AG09319 (cell line): ENCODE results near the gene EHBP1.

Source experiments
- DNase-seq: peaks from one replicate; pipeline ENCODE4 v3.0.0-alpha.2; 2010; ENCODE audit warnings: low read depth; ENCODE audit errors: extremely low read depth
- TF ChIP-seq, protein P1 (sequence below): IDR thresholded peaks from 2 replicates; pipeline ENCODE4 v1.5.1; 2011; ENCODE audit warnings: low read depth, mild to moderate bottlenecking, inconsistent platforms, low read length, moderate library complexity

EHBP1 gene

DNA sequence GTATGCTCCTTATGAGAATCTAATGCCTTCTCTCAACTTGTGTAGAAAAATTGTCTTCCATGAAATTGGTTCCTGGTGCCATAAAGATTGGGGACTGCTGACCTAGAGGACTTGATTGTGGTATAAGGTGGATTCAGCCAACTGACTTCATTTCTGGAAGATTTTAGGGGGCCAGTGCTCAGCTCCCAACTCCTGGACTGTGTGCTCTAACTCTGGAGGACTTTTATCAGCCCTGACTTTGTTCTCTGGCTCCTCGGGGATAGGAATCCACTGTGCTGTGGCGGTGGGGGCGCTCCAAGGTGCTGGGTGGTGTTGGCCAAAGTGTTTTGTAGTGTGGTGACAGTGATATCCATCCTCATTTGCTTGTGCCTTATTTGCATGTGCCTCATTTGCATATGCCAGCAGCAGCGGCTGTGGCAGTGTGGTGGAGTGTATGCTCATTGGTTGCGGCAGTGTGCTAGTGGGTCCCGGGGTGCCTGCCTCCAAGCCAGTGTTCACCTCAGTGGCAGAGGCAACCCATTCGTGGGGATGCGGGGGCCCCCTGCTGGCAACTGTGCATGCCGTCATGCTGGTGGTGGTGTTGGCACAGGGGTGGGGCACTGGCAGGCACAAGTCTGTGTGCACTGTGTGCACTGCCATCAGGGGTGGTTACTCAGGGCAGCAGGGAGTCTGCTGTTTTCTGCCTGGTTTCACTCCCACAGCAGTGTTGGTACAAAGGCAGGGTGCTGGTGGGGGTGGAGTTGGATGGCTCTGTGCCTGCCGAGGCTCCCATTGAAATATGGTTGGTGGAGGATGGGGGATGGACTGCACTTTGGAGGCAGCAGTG lies 19.6 kb downstream of the EHBP1 start:
- TF ChIP-seq, protein P1, sequence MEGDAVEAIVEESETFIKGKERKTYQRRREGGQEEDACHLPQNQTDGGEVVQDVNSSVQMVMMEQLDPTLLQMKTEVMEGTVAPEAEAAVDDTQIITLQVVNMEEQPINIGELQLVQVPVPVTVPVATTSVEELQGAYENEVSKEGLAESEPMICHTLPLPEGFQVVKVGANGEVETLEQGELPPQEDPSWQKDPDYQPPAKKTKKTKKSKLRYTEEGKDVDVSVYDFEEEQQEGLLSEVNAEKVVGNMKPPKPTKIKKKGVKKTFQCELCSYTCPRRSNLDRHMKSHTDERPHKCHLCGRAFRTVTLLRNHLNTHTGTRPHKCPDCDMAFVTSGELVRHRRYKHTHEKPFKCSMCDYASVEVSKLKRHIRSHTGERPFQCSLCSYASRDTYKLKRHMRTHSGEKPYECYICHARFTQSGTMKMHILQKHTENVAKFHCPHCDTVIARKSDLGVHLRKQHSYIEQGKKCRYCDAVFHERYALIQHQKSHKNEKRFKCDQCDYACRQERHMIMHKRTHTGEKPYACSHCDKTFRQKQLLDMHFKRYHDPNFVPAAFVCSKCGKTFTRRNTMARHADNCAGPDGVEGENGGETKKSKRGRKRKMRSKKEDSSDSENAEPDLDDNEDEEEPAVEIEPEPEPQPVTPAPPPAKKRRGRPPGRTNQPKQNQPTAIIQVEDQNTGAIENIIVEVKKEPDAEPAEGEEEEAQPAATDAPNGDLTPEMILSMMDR: no peak
- no peak for DNase-seq

DNA sequence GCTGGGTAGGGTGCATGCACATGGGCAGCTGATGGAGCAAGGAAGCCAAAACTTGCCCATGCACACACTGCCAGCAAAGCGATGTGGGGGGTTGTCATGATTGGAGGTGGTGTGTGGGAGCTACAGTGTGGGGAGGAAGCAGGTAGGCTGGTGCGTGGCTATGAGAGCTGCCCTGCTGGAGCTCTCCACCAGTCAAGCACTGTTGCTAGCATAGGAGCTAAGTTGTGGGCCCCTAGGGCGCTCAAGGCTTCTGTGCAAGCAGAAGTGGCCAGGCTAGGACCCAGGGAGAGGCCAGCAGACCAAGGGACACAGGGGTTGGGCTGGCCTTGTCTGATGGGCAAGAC lies 20.2 kb downstream of the EHBP1 start:
- TF ChIP-seq, protein P1: no peak
- no peak for DNase-seq

DNA sequence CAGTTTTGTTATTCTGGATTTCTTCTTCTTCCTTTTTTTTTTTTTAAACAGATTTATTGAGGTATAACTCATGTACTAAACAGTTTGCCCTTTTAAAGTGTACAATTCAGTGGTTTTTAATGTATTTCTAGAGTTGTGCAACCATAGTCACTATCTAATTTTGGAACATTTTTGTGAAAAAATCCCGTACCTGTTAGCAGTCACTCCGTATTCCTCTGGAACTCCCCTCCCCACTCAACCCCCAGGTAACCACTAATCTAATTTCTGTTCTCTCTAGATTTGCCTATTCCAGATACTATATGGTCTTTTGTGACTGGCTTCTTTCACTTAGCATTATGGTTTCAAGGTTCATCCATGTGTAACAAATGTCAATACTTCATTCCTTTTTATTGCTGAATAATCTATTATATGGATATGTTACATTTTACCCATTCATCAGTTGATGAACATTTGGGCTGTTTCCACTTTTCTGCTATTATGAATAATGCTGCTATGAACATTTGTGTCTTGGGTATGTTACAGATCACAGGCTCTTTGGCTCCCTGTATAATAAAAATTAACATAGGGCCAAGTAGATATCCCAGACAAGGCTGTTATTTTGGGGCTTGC lies 21.9 kb downstream of the EHBP1 start:
- DNase-seq: no peak
- TF ChIP-seq, protein P1: no peak

DNA sequence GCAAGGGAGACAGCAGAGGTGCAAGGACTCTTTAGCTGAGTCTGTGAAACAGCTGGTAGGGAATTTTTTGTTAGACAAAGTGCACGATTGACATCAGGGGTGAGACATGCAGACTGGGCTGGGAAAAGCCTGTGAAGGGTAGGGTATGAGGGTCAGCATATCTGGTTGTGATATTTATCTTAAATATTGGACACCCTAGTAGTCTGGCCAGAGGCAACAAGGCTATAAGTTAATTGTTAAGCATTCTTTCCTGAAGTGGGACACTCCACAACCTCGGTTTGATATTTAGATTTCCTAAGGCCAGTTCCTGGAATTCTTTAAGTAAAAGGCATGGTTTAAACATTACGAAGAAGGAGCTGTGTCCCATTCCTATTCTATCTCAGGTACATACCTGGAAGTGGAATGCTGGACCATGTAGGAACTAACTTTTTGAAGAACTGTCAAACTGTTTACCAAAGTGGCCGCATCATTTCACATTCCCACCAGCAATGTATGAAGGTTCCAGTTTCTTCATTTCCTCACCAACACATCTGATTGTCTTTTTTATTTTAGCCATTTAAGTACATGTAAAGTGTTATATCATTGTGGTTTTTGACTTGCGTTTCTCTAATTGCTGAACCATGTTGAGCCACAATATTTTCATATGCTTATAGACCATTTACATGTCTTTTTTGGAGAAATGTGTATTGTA lies 22.5 kb downstream of the EHBP1 start:
- TF ChIP-seq, protein P1: no peak
- no peak for DNase-seq

DNA sequence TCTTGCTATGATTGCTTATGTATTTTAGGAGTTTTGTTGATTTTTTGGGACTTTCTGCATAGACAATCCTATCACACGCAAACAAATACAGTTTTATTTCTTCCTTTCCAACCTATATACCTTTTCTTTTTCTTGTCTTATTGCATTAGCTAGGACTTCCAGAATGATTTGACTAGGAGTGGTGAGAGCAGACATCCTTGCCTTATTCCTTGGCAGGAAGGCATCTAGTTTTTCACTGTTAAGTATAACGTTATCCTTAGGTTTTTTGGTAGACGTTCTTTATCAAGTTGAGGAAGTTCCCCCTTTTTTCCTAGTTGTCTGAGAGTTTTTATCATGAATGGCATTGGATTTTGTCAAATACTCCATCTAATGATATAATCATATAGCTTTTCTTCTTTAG lies 25.8 kb downstream of the EHBP1 start:
- TF ChIP-seq, protein P1: no peak
- DNase-seq: no peak

DNA sequence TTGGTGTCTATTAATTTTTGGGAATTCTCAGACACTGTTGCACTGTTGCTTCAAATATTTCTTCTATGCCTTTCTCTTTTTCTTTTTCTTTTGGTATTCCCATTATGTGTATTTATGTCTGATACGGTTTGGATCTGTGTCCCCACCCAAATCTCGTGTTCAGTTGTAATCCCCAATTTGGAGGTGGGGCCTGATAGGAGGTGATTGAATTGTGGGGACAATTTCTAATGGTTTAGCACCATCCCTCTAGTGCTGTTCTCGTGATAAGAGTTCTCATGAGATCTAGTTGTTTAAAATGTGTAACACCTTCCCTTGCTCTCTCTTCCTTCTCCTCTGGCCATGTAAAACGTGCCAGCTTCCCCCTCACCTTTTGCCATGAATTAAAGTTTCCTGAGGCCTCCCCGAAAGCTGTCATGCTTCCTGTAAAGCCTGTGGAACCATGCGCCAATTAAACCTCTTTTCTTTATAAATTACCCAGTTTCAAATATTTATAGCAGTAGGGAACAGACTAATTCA lies 26.8 kb downstream of the EHBP1 start:
- TF ChIP-seq, protein P1: no peak
- DNase-seq: no peak

DNA sequence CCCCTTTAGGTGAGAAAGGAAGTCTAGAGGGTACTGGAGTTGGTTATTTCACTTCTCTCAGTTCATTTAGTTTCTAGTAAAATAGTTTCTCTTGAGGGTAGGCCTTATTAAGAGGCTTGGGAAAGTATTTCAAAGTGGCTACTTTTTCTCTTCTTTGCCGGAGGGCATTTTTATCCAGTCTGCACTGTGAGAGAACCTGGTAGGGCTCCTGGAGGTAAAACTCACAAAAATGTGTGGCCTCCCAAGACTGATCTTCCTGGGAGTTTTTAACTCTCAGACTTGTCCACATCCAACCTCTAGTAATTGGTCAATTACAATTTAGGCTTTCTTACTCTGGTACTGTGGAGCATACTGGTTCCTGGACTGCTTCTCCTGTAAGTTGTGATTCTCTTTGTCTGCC lies 28.0 kb downstream of the EHBP1 start:
- TF ChIP-seq, protein P1: no peak
- DNase-seq: no peak
